ENCODE data around the gene CABP7. TPM values are rescaled to one million over a fixed set of nuclear protein-coding genes. Genes with fewer than 3 reads are reported as not detected.

The CABP7 gene
- total and polyA plus RNA-seq, 2 of the 13 experiments (the other 11 are each of a cell fraction or from before 2014, with no cell fraction given) = 0.08 TPM; not detected in 1

DNA sequence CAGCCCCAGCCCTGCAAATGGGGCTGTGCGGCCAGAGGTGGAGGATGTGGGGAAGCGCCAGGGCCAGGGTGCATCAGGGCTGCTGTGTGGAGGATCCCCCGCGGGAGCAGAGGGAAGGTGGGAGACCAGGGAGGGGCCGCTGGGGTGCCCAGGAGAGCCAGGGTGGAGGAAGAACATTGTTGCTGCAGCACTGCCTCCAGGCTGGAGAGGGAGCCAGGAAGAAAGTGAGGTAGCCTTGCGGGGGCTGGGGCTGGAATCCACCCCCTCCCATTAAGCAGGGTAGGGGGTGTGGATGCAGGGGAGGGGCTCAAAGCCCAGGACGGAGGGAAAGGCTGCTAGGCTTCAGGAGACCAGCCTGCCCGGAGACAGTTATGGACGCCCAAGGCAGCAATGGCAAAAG is 15.0 kb downstream of the CABP7 start:
- 82% methylated on average over 8 of the region's 9 CpGs for whole genome bisulfite sequencing (ENCODE audit: low lambda C conversion rate)
- peaks cover 3 to 6% of the 10 kb centered on the region in 2 experiments; a peak in 3 of 5 replicates for H3K36me3 ChIP-seq (replicated peaks in 1 of 2; ENCODE audit: control insufficient read depth in 1 of 2, insufficient read depth in 2 of 2, low read length in 2 of 2)
- no peak overlapping the region for H3K27ac ChIP-seq (ENCODE audit: extremely low read length, insufficient read depth, low read length)
- 0 out of 2 replicates have a peak, but pooled peaks cover 7% of the 10 kb centered on the region for H3K4me1 ChIP-seq (ENCODE audit: insufficient read depth, low read length)
- ATAC-seq (no peak), DNase-seq (ENCODE audit: low spot score) (no peak), FAIRE-seq (no peak)
- in situ Hi-C loops (cut with HindIII; ENCODE audit: extremely low pct_ligation_motif_present, low pct_unique_long_range_greater_than_20kb) = no loop called here
- H2AFZ ChIP-seq (ENCODE audit: low read length) = no peak overlapping the region
- no peak for TF ChIP-seq THYN1 (CRISPR knock-in tag; IDR thresholded peaks at IDR 0.05; ENCODE audit: borderline replicate concordance, low read depth)
- no peak for TF ChIP-seq ZNF761 (CRISPR knock-in tag; conservative IDR thresholded peaks at IDR 0.05)
- TF ChIP-seq, protein P1, sequence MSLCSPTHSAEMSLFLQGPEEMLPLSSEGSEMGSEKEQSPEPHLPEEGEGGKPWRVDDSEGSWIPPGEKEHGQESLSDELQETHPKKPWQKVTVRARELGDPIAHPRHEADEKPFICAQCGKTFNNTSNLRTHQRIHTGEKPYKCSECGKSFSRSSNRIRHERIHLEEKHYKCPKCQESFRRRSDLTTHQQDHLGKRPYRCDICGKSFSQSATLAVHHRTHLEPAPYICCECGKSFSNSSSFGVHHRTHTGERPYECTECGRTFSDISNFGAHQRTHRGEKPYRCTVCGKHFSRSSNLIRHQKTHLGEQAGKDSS (CRISPR knock-in tag; IDR thresholded peaks at IDR 0.05; ENCODE audit: borderline replicate concordance, low read depth) = no peak
- TF ChIP-seq ZNF75D (CRISPR knock-in tag; IDR thresholded peaks at IDR 0.05; ENCODE audit: borderline replicate concordance) = no peak
- no peak for TF ChIP-seq MEIS2 (CRISPR knock-in tag; IDR thresholded peaks at IDR 0.05)
- no peak for TF ChIP-seq NCOR1 (IDR thresholded peaks at IDR 0.05; ENCODE audit: borderline replicate concordance, low read length)
- no peak for TF ChIP-seq KDM5B (CRISPR knock-in tag; IDR thresholded peaks at IDR 0.05; ENCODE audit: borderline replicate concordance)
- TF ChIP-seq ZFP62 (CRISPR knock-in tag; IDR thresholded peaks at IDR 0.05) = no peak
- TF ChIP-seq, protein P2, sequence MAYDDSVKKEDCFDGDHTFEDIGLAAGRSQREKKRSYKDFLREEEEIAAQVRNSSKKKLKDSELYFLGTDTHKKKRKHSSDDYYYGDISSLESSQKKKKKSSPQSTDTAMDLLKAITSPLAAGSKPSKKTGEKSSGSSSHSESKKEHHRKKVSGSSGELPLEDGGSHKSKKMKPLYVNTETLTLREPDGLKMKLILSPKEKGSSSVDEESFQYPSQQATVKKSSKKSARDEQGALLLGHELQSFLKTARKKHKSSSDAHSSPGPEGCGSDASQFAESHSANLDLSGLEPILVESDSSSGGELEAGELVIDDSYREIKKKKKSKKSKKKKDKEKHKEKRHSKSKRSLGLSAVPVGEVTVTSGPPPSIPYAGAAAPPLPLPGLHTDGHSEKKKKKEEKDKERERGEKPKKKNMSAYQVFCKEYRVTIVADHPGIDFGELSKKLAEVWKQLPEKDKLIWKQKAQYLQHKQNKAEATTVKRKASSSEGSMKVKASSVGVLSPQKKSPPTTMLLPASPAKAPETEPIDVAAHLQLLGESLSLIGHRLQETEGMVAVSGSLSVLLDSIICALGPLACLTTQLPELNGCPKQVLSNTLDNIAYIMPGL (CRISPR knock-in tag; IDR thresholded peaks at IDR 0.05; ENCODE audit: borderline replicate concordance in 1 of 2, low read depth in 1 of 2) = no peak
- TF ChIP-seq RAD51 (IDR thresholded peaks at IDR 0.05; ENCODE audit: borderline replicate concordance) = no peak
- TF ChIP-seq, protein P3, sequence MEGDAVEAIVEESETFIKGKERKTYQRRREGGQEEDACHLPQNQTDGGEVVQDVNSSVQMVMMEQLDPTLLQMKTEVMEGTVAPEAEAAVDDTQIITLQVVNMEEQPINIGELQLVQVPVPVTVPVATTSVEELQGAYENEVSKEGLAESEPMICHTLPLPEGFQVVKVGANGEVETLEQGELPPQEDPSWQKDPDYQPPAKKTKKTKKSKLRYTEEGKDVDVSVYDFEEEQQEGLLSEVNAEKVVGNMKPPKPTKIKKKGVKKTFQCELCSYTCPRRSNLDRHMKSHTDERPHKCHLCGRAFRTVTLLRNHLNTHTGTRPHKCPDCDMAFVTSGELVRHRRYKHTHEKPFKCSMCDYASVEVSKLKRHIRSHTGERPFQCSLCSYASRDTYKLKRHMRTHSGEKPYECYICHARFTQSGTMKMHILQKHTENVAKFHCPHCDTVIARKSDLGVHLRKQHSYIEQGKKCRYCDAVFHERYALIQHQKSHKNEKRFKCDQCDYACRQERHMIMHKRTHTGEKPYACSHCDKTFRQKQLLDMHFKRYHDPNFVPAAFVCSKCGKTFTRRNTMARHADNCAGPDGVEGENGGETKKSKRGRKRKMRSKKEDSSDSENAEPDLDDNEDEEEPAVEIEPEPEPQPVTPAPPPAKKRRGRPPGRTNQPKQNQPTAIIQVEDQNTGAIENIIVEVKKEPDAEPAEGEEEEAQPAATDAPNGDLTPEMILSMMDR (CRISPR knock-in tag; IDR thresholded peaks at IDR 0.05) = no peak
- TF ChIP-seq HMGA1 (CRISPR knock-in tag; conservative IDR thresholded peaks at IDR 0.05) = no peak
- H3K4me3 ChIP-seq (replicated peaks in 1 of 3; ENCODE audit: insufficient read depth in 1 of 3, low read depth in 2 of 3, low read length in 3 of 3) = no peak overlapping the region
- no peaks in the 10 kb centered on the region for H3K79me2 ChIP-seq (ENCODE audit: insufficient read depth, low read length)
- H3K9me3 ChIP-seq (ENCODE audit: low read length) = no peaks in the 10 kb centered on the region
- no TSS peak for BruUV-seq (replicated peaks)
- H4K20me1 ChIP-seq (ENCODE audit: insufficient read depth, low read length) = no peaks in the 10 kb centered on the region
- no peak overlapping the region for H3K9ac ChIP-seq (ENCODE audit: insufficient read depth, low read depth, low read length)
- H3K27me3 ChIP-seq (ENCODE audit: control insufficient read depth in 1 of 2, insufficient read depth in 2 of 2, low read length in 2 of 2) = no peaks in the 10 kb centered on the region
- H3K4me2 ChIP-seq (ENCODE audit: low read depth, low read length) = no peak overlapping the region
- ChIA-PET POLR2A (no interaction called here), CTCF (ENCODE audit: low intra/inter-chr PET ratio, low total read pairs) (no interaction called here)
- intact Hi-C loops (cut with micrococcal nuclease; ENCODE audit: unreplicated experiment) = no loop called here
